IPS-18a (cell line): ENCODE results near the gene RFTN1.

Experiments
- H3K27ac ChIP-seq: one replicate; pipeline ENCODE4 v1.5.1; 2013; ENCODE audit warnings: low read length
- H3K27me3 ChIP-seq: one replicate; pipeline ENCODE4 v1.6.1; 2013; ENCODE audit warnings: mild to moderate bottlenecking, low read length; ENCODE audit not compliant: control insufficient read depth, insufficient read depth
- H3K36me3 ChIP-seq: one replicate; pipeline ENCODE4 v1.6.1; 2013; ENCODE audit warnings: low read depth, low read length; ENCODE audit not compliant: control insufficient read depth
- H3K4me1 ChIP-seq: one replicate; pipeline ENCODE4 v1.6.1; 2013; ENCODE audit warnings: low read depth, low read length; ENCODE audit not compliant: control insufficient read depth
- H3K4me3 ChIP-seq: one replicate; pipeline ENCODE4 v1.5.1; 2013; ENCODE audit warnings: low read length
- H3K9ac ChIP-seq: one replicate; pipeline ENCODE4 v1.6.1; 2013; ENCODE audit warnings: mild to moderate bottlenecking, low read length, moderate library complexity
- H3K9me3 ChIP-seq: one replicate; pipeline ENCODE4 v1.6.1; 2013; ENCODE audit warnings: low read depth, low read length; ENCODE audit not compliant: control insufficient read depth

RFTN1 gene

DNA sequence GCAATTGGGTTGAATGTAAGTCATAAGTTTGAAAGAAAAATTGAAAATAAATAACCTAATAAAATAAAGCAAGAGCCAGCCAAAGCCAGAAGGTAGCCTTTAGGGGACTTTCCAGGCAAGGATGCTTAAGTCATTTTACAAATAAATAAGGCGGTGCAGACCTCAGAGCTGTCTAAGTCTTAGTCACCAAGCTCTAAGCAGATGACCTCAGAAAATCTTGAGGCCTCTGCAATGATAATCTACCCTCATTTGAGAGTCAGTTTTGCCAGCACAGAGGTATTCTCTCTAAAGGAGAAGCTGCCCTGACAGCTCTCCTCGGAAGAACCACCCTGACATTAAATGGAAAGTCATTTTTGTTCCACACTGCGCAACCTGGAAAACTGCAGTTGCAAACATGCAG is 134.6 kb downstream of the RFTN1 start:
- no peak overlapping the region for H3K9ac ChIP-seq
- no peaks in the 10 kb centered on the region for H3K36me3 ChIP-seq
- no peaks in the 10 kb centered on the region for H3K27me3 ChIP-seq
- no peak overlapping the region for H3K4me3 ChIP-seq
- H3K9me3 ChIP-seq: no peaks in the 10 kb centered on the region
- H3K4me1 ChIP-seq: no peaks in the 10 kb centered on the region
- H3K27ac ChIP-seq: no peak overlapping the region

DNA sequence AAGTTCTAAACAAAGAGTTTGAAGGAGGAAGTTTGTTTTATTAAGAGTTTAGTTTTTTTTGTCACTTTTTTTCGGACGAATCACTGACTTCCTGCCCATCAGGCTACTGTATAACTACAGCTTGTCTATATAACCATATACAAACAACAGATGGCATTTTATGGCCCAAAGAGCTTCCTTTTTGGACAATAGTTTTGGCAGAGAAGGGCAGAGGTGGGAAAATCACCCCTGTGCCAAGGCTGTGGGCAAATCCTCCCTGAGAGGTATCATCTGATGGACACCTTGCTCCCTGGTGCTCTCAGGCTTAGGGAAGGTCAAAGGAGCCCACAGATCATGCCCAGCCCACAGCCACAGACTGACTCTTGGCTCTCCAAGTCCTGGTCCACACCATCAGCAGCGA is 135.1 kb downstream of the RFTN1 start:
- H3K27ac ChIP-seq: no peak overlapping the region
- no peaks in the 10 kb centered on the region for H3K27me3 ChIP-seq
- no peaks in the 10 kb centered on the region for H3K4me1 ChIP-seq
- H3K9ac ChIP-seq: no peak overlapping the region
- H3K36me3 ChIP-seq: no peaks in the 10 kb centered on the region
- H3K4me3 ChIP-seq: no peak overlapping the region
- H3K9me3 ChIP-seq: no peaks in the 10 kb centered on the region

DNA sequence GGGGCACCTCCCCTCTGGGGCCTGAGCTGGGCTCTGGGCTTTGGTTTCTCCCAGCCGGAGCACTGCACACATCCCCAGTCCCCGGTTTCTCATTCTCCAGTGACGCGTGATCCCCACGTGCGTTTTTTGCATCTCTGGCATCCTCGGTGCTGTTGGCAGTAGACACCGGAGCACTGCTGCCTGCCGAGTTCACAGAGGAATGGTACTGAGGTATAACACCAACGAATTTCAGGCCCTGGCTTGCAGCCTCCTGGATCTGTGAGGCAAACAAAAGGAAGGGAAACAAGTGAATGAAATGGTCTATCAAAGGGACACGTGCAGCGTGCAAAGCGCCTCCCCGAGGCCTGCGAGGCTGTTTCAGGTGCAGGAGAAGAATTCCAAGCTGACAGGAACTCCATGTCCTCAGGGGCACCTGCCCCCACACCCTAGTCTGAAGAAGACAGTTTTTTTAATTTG is 135.6 kb downstream of the RFTN1 start:
- Histone ChIP-seq H3K36me3 (no peaks in the 10 kb centered on the region), H3K4me3 (no peak overlapping the region), H3K9ac (no peak overlapping the region), H3K9me3 (no peaks in the 10 kb centered on the region), H3K4me1 (no peaks in the 10 kb centered on the region), H3K27me3 (no peaks in the 10 kb centered on the region), H3K27ac (no peak overlapping the region)

DNA sequence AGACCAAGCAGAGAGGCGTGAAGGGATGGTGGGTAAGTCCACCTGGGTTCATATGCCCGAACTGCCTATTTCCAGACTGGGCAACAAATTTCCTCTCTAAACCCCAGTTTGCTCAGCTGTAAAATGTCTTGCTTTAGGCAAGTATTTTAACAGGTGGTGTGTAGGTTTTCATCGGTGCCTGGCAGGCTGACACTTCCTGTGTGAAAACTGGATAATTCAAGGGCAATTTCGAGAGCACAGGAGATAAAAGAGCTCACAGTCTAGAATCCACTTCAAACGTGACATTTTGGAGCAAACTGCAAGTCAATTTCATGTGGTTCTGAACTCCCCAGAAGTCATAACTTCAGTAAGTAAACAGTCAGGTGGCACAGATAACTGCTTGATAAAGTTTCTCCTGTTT is 136.3 kb downstream of the RFTN1 start:
- Histone ChIP-seq H3K27me3 (no peaks in the 10 kb centered on the region), H3K4me1 (no peaks in the 10 kb centered on the region), H3K9me3 (no peaks in the 10 kb centered on the region), H3K4me3 (no peak overlapping the region), H3K9ac (no peak overlapping the region), H3K27ac (no peak overlapping the region), H3K36me3 (no peaks in the 10 kb centered on the region)

DNA sequence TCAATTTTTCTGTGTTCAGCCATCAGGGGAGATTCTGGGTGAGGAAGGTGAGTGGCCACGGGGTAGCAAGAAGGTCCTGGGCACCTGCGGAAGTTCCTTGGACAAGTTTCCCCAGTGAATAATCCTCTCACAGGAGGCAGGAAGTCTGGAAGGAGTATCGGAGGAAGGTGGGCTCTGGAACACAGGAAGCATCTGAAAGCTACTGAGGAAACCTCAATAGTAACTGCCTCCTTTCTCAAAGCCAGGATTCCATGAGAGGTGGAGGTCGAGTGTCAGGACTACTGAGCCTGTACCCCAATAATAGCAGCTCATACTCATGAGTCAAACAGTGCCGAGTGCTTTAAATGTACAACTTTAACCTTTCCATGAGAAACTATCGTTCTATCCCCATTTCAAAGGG is 137.6 kb downstream of the RFTN1 start:
- no peaks in the 10 kb centered on the region for H3K9me3 ChIP-seq
- H3K27me3 ChIP-seq: no peaks in the 10 kb centered on the region
- no peak overlapping the region for H3K27ac ChIP-seq
- no peaks in the 10 kb centered on the region for H3K36me3 ChIP-seq
- H3K4me3 ChIP-seq: no peak overlapping the region
- peaks cover 3% of the 10 kb centered on the region for H3K4me1 ChIP-seq
- no peak overlapping the region for H3K9ac ChIP-seq

DNA sequence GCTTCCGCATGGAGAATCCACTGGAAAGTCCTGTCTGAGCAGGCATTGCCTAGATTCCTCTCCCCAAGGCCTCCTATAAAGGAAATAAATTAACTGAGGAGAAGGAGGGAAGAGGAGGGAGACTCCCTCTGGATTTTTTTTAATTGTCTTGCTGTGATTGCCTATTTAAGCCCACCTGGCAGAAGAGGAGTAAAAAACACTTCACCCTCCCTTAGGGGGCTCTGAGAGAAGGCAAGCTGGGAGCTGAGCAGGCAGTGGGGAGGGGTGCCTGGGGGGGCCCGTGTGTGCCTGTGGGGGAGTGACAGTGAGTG is 138.6 kb downstream of the RFTN1 start:
- H3K4me1 ChIP-seq: peaks cover 12% of the 10 kb centered on the region
- no peak overlapping the region for H3K27ac ChIP-seq
- no peak overlapping the region for H3K9ac ChIP-seq
- H3K9me3 ChIP-seq: no peaks in the 10 kb centered on the region
- H3K27me3 ChIP-seq: no peaks in the 10 kb centered on the region
- no peaks in the 10 kb centered on the region for H3K36me3 ChIP-seq
- H3K4me3 ChIP-seq: no peak overlapping the region

DNA sequence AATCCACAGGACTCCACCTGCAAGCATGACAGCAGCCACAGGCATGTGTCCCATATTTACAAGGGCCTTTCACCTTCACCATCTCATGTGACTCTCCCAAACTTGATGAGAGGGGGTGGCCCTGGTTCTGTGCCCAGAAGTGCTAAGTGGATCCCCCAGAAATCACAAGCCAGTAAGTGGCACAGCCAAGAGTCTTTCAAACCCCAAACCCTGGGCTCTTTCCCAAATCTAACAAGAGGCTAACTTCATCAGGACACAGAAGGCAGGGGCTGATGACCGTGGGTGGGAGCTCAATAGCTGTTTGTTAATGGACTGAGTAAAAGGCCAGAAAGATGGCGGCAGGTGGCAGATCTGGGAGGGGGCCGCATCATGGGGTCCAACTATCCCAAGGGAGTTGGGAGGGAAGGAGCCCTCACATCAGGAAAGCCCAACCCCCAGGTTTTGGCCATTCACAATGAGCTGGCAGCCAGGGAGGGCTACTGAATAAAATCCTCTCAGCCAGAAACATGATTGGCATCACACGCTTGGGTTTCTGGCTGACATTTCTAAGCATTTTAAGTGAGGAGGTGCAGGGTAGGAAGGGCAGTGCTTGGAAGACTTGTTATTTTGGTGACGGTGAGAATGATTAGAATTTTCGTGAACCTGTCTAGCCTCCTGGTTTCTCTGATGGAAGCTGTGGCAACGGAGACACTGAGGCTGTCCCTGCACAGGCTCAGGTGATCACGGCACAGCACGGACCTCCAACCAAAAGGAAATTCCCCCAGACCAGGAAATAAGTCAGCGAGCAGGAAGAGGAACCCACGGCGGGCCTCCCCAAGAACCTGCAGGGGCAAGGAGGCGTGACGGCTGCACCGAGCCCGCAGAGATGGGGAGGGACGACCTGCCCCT is 139.2 kb downstream of the RFTN1 start:
- Histone ChIP-seq H3K9me3 (no peaks in the 10 kb centered on the region), H3K9ac (no peak overlapping the region), H3K27me3 (no peaks in the 10 kb centered on the region), H3K27ac (no peak overlapping the region), H3K36me3 (no peaks in the 10 kb centered on the region), H3K4me3 (no peak overlapping the region), H3K4me1 (peaks cover 18% of the 10 kb centered on the region)

DNA sequence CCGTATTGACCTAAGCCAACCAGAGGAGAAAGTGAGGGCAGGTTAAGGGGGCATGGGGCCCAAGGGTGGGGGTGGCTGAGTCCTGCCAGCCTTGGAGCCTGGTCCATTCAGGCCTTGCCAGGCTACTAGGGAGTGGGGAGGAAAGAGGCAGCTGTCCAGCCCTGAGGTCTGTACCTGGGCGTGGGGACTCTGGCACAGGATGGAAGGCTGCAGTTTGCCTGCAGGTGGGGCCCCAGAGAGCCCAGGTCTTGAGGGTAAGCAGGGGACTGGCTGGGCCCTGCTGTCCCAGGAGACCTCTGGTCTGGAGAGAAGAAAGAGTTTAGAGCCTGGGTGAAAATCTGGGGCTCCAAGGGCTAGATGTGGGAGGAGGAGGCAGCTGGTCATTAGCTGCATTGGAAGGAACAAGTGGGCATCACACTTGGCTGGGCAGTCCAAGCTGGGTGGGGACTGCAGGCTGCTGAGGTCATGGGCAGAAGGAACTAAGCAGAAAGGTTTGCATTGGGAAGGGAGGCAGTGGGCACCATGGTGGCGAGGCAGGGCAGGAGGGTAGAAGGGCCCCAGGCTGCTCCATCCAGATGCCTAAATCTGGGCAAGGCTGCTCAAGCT is 140.1 kb downstream of the RFTN1 start:
- H3K9ac ChIP-seq: no peak overlapping the region

DNA sequence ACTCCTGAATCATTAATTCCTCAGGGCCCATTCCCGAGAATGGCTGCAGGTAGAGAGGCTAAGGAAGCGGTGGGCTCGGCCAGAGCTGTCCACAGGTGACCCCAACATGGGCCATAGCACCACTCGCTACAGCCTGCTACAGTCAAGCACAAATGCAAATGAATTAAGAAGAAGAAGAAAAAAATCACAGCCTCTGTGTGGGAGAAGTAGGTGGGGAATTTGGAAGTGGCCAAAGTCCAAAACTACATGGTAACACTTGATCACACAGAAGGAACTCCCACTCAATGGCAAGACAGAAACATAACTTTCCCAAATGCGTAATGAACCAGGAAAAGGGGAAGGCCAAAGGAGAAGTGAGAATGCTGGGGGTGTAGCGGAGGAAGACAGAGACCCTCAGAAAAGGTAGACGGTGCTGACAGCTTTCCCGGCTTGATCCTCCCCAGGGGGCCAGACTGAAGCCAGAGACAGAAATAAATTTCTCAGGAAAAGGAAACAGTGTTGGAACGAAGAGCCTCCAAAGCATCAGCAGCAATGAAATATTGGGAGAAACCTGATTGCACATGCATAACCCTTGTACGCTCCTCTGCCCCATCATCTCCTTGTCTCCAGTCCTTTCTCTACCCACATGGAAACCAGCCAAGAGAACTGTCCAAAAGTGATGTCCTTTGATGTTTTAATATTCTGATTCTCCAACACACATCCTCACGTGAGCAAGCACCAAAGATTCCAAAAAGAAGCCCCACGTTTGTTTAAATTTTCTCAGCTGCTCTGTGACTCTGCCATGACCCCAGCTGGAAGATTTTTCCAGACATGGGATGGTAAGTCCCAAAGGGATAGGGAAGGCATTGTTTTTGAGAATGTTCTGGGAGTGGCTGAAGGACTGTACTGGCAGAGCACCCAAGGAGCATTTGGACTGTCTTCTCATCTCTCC is 140.9 kb downstream of the RFTN1 start:
- H3K9me3 ChIP-seq: no peaks in the 10 kb centered on the region
- no peak overlapping the region for H3K9ac ChIP-seq
- H3K27ac ChIP-seq: no peak overlapping the region
- H3K4me3 ChIP-seq: no peak overlapping the region
- no peaks in the 10 kb centered on the region for H3K27me3 ChIP-seq
- no peaks in the 10 kb centered on the region for H3K36me3 ChIP-seq
- H3K4me1 ChIP-seq: peaks cover 22% of the 10 kb centered on the region

More for the DNA sequence above, 140.1 kb downstream of the RFTN1 start:
- H3K4me1 ChIP-seq: peaks cover 22% of the 10 kb centered on the region
- H3K27ac ChIP-seq: no peak overlapping the region
- no peaks in the 10 kb centered on the region for H3K9me3 ChIP-seq
- H3K27me3 ChIP-seq: no peaks in the 10 kb centered on the region
- no peak overlapping the region for H3K4me3 ChIP-seq
- no peaks in the 10 kb centered on the region for H3K36me3 ChIP-seq

DNA sequence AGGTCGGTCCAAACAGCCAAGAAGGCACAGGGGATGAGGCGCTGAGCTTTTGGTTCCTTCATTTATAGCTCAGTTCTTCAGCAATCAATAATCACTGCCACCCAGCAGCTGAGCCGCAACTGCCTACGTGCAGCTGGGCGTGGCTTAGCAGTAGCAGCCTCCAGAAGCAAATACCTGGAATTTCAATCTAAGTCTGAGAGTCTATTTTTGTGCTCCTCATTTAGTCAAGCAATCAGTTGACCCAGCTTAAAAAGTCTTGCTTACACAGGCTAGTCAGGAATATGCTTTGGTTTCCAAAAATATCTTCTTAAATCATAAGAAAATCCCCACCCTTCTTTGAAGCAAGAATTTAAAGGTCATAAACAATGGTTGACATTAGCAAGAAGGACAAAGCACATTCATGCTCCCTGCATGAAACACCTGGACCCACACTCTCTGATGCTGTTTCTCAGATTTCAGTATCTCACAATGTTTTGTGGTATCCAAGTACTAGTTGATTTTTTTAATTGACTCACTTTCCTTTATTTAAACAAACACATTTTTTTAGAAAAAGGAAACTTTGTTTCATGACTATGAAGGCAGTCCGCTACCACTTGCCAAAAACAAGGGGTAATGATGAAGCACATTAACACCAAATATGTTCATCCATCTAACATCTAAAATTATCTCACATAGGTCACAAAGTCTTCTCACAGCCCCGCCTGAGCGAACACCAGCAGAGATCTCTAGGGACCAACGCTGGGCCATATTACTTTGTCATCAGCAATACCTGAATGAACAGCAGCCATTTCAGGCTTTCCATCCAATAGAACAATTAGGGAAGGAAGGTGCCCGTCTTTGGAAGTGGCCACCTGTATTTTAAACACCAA is 142.4 kb downstream of the RFTN1 start:
- Histone ChIP-seq H3K36me3 (no peaks in the 10 kb centered on the region), H3K9ac (no peak overlapping the region), H3K4me1 (peaks cover 22% of the 10 kb centered on the region), H3K27ac (no peak overlapping the region), H3K9me3 (no peaks in the 10 kb centered on the region), H3K27me3 (no peaks in the 10 kb centered on the region), H3K4me3 (no peak overlapping the region)

DNA sequence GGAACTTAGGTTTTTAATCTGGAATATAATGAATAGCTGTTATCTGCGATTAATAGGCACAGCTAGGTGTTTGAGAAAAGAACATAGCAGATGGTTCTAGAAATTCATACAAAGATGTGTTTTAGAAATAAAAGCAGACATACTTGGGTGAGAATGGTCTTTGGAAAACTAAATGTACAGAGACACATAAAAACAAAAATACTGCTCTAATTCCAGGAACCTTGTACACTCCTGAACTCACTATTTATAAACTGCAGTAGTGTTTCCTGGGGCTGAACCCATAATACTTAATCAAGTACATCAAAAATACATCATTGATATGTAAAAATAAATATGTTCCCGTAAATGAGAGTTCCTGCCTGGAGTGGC is 143.0 kb downstream of the RFTN1 start:
- Histone ChIP-seq H3K27me3 (no peaks in the 10 kb centered on the region), H3K27ac (no peak overlapping the region), H3K36me3 (no peaks in the 10 kb centered on the region), H3K4me3 (no peak overlapping the region), H3K9ac (no peak overlapping the region), H3K4me1 (peaks cover 22% of the 10 kb centered on the region), H3K9me3 (no peaks in the 10 kb centered on the region)
